Neural cell (in vitro differentiated cells): Measurements from ENCODE around the gene CCDC33. TPM values are rescaled to one million over a fixed set of nuclear protein-coding genes. Genes with fewer than 3 reads are reported as not detected.

ENCODE experiments used
- H2AFZ ChIP-seq: fragments of 200-600, 300-800 bp; sonication (generic), shearing (Covaris generic); 2 replicates; pipeline ENCODE4 v1.6.0; 2014; ENCODE audit warnings: low read depth, mild to moderate bottlenecking, antibody characterized with exemption, low read length, moderate library complexity
- H3F3A ChIP-seq: fragments of 200-600 bp; shearing (Covaris generic); 2 replicates; pipeline ENCODE4 v1.6.1; 2016; ENCODE audit warnings: mild to moderate bottlenecking, moderate library complexity, mixed read lengths, antibody characterized with exemption, low read length; ENCODE audit not compliant: insufficient read depth, poor library complexity, severe bottlenecking
- H3K27ac ChIP-seq: fragments of 200-600, 300-800 bp; sonication (generic), shearing (Covaris generic); 2 replicates; pipeline ENCODE4 v1.5.1; 2014; ENCODE audit warnings: mild to moderate bottlenecking, low read length, moderate library complexity
- H3K27me3 ChIP-seq: fragments of 300-800, 200-600 bp; sonication (generic), shearing (Covaris generic); 2 replicates; pipeline ENCODE4 v1.6.0; 2014; ENCODE audit warnings: mild to moderate bottlenecking, low read depth, low read length, moderate library complexity; ENCODE audit not compliant: insufficient read depth
- H3K36me3 ChIP-seq: fragments of 300-800, 200-600 bp; sonication (generic), shearing (Covaris generic); 2 replicates; pipeline ENCODE4 v1.5.1; 2014; ENCODE audit warnings: mild to moderate bottlenecking, antibody characterized with exemption, low read length, moderate library complexity; ENCODE audit not compliant: insufficient read depth
- H3K4me2 ChIP-seq: fragments of 300-800, 200-600 bp; sonication (generic), shearing (Covaris generic); 2 replicates; pipeline ENCODE4 v1.6.0; 2014; ENCODE audit warnings: mild to moderate bottlenecking, low read length
- H3K4me3 ChIP-seq: fragments of 300-800, 200-600 bp; sonication (generic), shearing (Covaris generic); 2 replicates; pipeline ENCODE4 v1.5.1; 2014; ENCODE audit warnings: mild to moderate bottlenecking, low read length, moderate library complexity
- H3K79me2 ChIP-seq: fragments of 200-600 bp; shearing (Covaris generic); replicated peaks from 2 replicates; pipeline ENCODE4 v1.6.0; 2014; ENCODE audit warnings: mild to moderate bottlenecking, low read length, moderate library complexity; ENCODE audit not compliant: insufficient read depth
- H3K9ac ChIP-seq: fragments of 300-800, 200-600 bp; sonication (generic), shearing (Covaris generic); 2 replicates; pipeline ENCODE4 v1.6.1; 2016; ENCODE audit warnings: mild to moderate bottlenecking, low read length, mixed read lengths
- H3K9me2 ChIP-seq: fragments of 200-600 bp; shearing (Covaris generic); 2 replicates; pipeline ENCODE4 v1.6.1; 2016; ENCODE audit warnings: mild to moderate bottlenecking, low read length, mixed read lengths; ENCODE audit not compliant: insufficient read depth
- H3K9me3 ChIP-seq: fragments of 200-600, 300-800 bp; sonication (generic), shearing (Covaris generic); 2 replicates; pipeline ENCODE4 v1.6.1; 2016; ENCODE audit warnings: mild to moderate bottlenecking, mixed run types, low read length, moderate library complexity, mixed read lengths
- H4K20me1 ChIP-seq: fragments of 200-600 bp; shearing (Covaris generic); 2 replicates; pipeline ENCODE4 v1.6.1; 2016; ENCODE audit warnings: mild to moderate bottlenecking, mixed run types; ENCODE audit not compliant: insufficient read depth
- CTCF ChIP-seq: fragments of 450-650 bp; IDR thresholded peaks from 2 replicates; pipeline ENCODE4 v1.5.1; 2014; ENCODE audit warnings: antibody characterized with exemption, mild to moderate bottlenecking, moderate library complexity; ENCODE audit not compliant: poor library complexity, severe bottlenecking
- EP300 ChIP-seq: fragments of 450-650 bp; conservative IDR thresholded peaks from 2 replicates; pipeline ENCODE4 v1.6.1; 2014; ENCODE audit warnings: antibody characterized with exemption, mild to moderate bottlenecking, moderate library complexity; ENCODE audit not compliant: poor library complexity, severe bottlenecking
- EZH2 ChIP-seq: fragments of 200-600, 300-800 bp; shearing (Covaris generic), sonication (generic); IDR thresholded peaks from 2 replicates; pipeline ENCODE4 v1.6.1; 2014; ENCODE audit warnings: antibody characterized with exemption, low read length, borderline replicate concordance, mild to moderate bottlenecking; ENCODE audit not compliant: insufficient read depth, poor library complexity, severe bottlenecking
- MXI1 ChIP-seq: fragments of 450-650 bp; conservative IDR thresholded peaks from 2 replicates; pipeline ENCODE4 v1.6.1; 2014; ENCODE audit warnings: antibody characterized with exemption, mild to moderate bottlenecking; ENCODE audit not compliant: poor library complexity, severe bottlenecking
- POLR2AphosphoS5 ChIP-seq: IDR thresholded peaks from 2 replicates; pipeline ENCODE4 v1.6.1; 2012
- RAD21 ChIP-seq: fragments of 450-650 bp; conservative IDR thresholded peaks from 2 replicates; pipeline ENCODE4 v1.6.1; 2014; ENCODE audit warnings: antibody characterized with exemption, mild to moderate bottlenecking, moderate library complexity
- REST ChIP-seq: IDR thresholded peaks from 2 replicates; pipeline ENCODE4 v1.6.1; 2012; ENCODE audit warnings: borderline replicate concordance
- SMC3 ChIP-seq: fragments of 450-650 bp; conservative IDR thresholded peaks from 2 replicates; pipeline ENCODE4 v1.6.1; 2014; ENCODE audit warnings: antibody characterized with exemption, mild to moderate bottlenecking, moderate library complexity; ENCODE audit not compliant: poor library complexity
- TAF1 ChIP-seq: IDR thresholded peaks from 2 replicates; pipeline ENCODE4 v1.6.1; 2012; ENCODE audit warnings: low read depth
- polyA plus RNA-seq: library from polyadenylated mRNA; depleted of rRNA; stranded (reverse); fragments of >200 nt; gene quantifications from 2 replicates; pipeline ENCODE4 v1.2.3, GENCODE V29; 2014

CCDC33 gene
- polyA plus RNA-seq, 1 donor from 2014 or later = 1.4 TPM

GRCh38 chr15:74319596-74320351, 83.6 kb downstream of the CCDC33 start:
- no peak for TF ChIP-seq EZH2
- no peak for TF ChIP-seq REST
- no peak for TF ChIP-seq POLR2AphosphoS5
- TF ChIP-seq TAF1 = no peak
- no peak for TF ChIP-seq CTCF
- no peak for TF ChIP-seq SMC3
- TF ChIP-seq RAD21 = no peak
- TF ChIP-seq MXI1 = no peak
- TF ChIP-seq EP300 = no peak
- no peaks in the 10 kb centered on the region for H3K9me2 ChIP-seq
- H4K20me1 ChIP-seq = no peaks in the 10 kb centered on the region
- H3K9me3 ChIP-seq = no peaks in the 10 kb centered on the region
- peak overlapping the region; percentile 44 for H3K9ac ChIP-seq
- H3K4me2 ChIP-seq = no peak overlapping the region
- peak overlapping the region; percentile 21 for H2AFZ ChIP-seq
- H3F3A ChIP-seq = no peaks in the 10 kb centered on the region
- H3K36me3 ChIP-seq = no peaks in the 10 kb centered on the region
- peak overlapping the region; percentile 64 for H3K27ac ChIP-seq
- H3K4me3 ChIP-seq = no peak overlapping the region
- H3K79me2 ChIP-seq = no peaks in the 10 kb centered on the region
- H3K27me3 ChIP-seq = no peaks in the 10 kb centered on the region

GRCh38 chr15:74320352-74321247, 84.5 kb downstream of the CCDC33 start:
- Histone ChIP-seq H3K9me2 (no peaks in the 10 kb centered on the region), H3K9me3 (no peaks in the 10 kb centered on the region), H3K9ac (peak overlapping the region; percentile 44), H2AFZ (no peak overlapping the region), H4K20me1 (no peaks in the 10 kb centered on the region), H3K27ac (peak overlapping the region; percentile 64), H3K79me2 (no peaks in the 10 kb centered on the region), H3K36me3 (no peaks in the 10 kb centered on the region), H3F3A (no peaks in the 10 kb centered on the region), H3K27me3 (no peaks in the 10 kb centered on the region), H3K4me3 (no peak overlapping the region), H3K4me2 (no peak overlapping the region)
- TF ChIP-seq CTCF (peak; percentile 91), SMC3 (peak; percentile 98), EZH2 (no peak), REST (no peak), EP300 (peak; percentile 21), RAD21 (peak; percentile 89), MXI1 (no peak), TAF1 (no peak)
